ENCODE measurements around the gene ISLR.
A peak's percentile ranks its signal among the peaks of the same experiment; 100 is the strongest.

Gene ISLR

DNA sequence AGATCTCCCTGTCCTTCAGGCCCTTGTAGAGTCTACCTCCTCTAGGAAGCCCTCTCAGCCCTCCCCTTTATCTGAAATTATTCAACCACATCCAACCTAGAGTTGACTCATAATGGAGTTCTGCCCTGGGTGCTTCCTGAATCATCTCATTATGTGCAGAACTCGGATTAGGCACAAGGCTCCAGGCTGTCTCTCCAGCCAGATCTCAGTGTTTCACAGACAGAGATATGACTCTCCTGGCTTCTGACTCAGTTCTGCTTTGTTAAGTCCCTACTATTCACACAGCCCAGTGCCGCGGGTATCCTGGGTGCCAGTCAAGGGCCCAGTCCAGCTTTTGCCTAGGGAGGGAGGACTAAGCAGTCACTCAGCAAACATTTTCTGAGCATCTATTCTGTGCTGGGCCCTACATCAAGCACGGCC, 19.8 kb downstream of the ISLR start:
- Mint-ChIP-seq H3K4me1 (no peaks in the 10 kb centered on the region), H3K4me3 (no peak overlapping the region), H3K36me3 (no peaks in the 10 kb centered on the region), H3K27ac (no peak overlapping the region), H3K9me3 (no peaks in the 10 kb centered on the region)
- DNase-seq (ENCODE audit: low spot score in 2 of 2) (no peak), ATAC-seq (peak; percentile 11)

DNA sequence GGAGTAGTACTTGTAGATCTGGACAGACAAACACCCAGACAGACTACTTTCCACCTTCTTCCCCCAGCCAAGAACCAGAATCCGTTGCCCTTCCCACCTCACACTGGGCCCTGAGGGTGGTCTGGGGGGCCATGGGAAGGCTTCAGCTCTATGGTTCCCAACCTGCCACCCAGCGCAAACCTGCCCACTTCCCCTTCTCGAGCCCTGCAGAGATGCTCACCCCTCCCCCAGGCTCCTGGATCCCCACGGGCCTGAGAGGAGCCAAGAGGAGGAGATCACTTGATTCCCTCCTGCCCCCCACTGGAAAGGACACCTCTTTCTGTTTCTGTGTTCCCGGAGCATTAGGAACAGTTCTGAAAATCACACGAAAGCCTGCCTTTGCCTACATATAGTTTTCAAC, 20.4 kb downstream of the ISLR start:
- Mint-ChIP-seq H3K4me1 (no peaks in the 10 kb centered on the region), H3K27ac (no peak overlapping the region), H3K9me3 (no peaks in the 10 kb centered on the region), H3K4me3 (no peak overlapping the region), H3K36me3 (no peaks in the 10 kb centered on the region)
- ATAC-seq: no peak
- DNase-seq (ENCODE audit: low spot score in 2 of 2): no peak

DNA sequence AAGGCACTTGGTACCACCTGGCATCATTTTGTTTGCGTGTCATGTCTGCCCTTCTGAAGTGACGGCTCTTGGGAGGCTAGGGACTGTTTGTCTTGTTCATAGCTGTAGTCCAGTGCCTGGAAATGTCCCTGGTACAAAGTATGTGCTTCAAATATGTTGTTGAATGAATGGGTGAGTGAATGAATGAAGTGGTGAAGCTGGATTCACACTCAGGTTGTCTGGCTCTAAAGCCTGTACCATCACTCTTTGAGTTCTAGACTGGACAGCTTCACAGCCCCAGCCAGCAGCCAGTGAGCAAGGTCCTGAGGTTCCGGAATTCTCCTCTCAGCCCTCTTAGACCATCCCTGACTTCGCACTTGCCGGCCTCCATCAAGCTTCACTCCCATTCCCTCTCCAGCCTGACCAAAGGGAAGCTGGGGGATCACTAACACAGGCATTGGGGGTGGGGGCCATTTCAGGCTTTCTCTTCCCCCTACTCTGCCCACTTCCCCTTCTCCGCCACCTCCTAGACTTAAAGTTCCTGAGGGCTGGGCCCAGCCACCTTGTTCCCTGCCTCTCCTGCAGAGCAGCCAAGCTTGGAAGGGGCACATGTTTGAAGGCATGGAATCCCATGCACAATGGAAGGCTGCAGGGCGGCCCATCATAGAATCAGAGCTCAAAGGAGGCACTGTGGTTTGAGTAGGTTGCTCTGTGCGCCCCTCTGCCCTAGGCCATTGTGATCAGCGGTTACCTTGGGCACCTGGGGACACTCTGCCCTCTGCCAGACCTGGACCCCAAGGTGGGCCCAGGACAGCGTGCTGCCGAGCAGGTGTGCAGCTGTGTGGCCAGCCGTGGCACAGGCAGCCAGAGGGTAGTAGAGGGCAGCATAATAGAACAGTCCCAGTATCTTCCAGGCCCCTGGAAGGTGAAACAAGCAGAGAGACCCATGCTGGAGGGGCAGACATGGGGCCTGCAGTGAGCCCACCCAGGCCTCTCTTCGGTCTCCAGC, 21.4 kb downstream of the ISLR start:
- Mint-ChIP-seq H3K9me3 (no peaks in the 10 kb centered on the region), H3K4me3 (no peak overlapping the region), H3K27ac (no peak overlapping the region), H3K4me1 (no peaks in the 10 kb centered on the region), H3K36me3 (no peaks in the 10 kb centered on the region)
- no peak for DNase-seq (ENCODE audit: low spot score in 2 of 2)
- ATAC-seq: no peak

DNA sequence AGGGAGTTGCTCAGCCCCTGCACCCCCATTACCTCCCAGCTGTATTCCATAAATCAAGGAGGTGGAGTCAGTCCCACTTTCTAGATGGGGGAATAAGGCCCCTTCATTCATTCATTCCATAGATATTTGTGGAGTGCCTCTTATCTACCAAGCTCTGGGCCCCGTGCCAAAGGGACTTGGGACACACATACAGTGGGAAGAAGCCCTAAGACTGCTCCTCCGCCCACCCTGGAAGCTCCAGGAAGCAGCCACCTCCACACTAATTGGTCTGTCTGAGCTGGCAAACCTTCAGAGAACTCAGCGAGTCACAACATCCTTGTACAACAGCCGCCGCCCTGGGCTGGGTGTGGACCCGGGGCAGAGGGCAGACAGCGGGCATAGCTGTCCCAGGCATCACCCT, 22.7 kb downstream of the ISLR start:
- no peak overlapping the region for H3K27ac Mint-ChIP-seq
- no peak for DNase-seq (ENCODE audit: low spot score in 2 of 2)
- ATAC-seq: no peak
- no peaks in the 10 kb centered on the region for H3K4me1 Mint-ChIP-seq
- no peak overlapping the region for H3K4me3 Mint-ChIP-seq
- H3K36me3 Mint-ChIP-seq: no peaks in the 10 kb centered on the region
- no peaks in the 10 kb centered on the region for H3K9me3 Mint-ChIP-seq

DNA sequence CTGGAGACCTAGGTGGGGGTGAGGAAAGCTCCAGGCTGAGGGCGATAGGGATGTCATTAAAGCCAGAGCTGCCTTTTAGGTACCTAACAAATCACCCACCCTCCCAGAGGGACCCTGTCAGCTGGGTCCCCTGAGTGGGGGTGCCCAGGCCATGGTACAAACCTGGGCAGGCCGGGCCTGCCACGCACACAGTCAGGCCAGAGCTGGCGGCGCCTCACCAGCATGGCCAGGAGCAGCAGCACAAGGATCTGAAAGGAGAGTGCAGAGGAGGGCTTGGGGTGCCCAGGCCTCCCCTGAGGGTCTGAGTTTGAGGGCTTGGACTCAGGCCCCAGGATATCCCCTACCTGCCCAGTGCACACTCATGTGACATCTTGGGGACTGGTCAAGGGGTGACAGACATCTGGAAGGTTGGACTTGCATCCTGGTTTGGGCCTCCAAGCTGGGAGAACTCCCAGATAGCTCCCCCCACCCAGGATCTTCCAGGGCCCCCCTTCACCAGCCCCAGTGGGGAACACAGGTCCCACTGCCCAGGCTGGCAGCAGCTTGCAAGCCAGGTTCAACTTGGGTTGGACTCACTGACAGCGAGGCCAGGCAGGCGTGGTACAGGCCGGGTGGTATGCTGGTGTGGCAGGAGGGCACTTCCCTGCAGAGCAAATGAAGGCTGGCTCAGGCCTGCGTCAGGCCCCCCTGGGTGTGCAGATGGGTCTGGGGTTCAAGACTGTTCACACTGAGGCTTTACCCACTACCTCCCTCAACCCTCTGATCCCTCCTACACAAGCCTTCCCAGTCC, 23.9 kb downstream of the ISLR start:
- Mint-ChIP-seq H3K36me3 (no peaks in the 10 kb centered on the region), H3K27ac (no peak overlapping the region)
- no peak for DNase-seq (ENCODE audit: low spot score in 2 of 2)

DNA sequence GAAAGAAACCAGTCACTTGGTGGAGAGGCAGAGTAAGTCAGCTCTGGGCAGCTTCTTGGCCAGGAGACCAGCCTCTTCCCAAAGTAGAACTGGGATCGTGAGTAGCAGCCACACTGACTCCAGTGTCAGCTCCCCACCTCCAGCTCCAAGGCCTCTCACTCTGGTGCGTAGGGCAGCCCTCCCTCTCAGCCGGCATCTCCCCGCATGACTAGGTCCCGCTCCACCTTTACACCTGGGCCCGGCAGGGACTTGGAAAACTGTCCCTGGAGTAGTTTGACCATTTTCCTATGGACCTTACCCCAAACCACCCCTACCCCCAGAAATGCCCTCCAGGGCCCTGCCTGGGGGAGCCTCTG, 25.8 kb downstream of the ISLR start:
- Mint-ChIP-seq H3K27ac (no peak overlapping the region), H3K36me3 (no peaks in the 10 kb centered on the region), H3K4me3 (no peak overlapping the region), H3K4me1 (no peaks in the 10 kb centered on the region), H3K9me3 (no peaks in the 10 kb centered on the region)
- DNase-seq (ENCODE audit: low spot score in 2 of 2) (no peak), ATAC-seq (no peak)

More for the DNA sequence above, 23.9 kb downstream of the ISLR start:
- Mint-ChIP-seq H3K9me3 (no peaks in the 10 kb centered on the region), H3K4me3 (no peak overlapping the region), H3K4me1 (no peaks in the 10 kb centered on the region)
- ATAC-seq: no peak

DNA sequence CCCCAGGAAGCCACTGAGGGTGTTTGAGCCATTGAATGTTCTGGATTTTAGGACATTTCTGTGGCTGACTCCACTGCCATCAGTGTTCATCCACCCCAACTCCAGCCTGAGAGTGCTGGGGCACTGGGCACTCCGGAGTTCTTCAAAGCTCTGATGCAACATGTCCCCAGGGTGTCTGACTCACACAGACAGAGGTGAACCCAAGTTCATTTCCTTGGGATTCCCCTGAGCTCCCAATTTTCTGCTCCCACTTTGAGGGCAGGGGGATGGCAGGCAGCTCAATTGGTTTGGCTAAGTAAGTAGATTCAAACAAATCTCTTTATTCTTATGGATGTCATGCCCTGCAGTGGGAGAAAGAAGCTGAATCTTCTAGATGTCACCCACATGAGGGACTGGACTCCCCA, 26.9 kb downstream of the ISLR start:
- Mint-ChIP-seq H3K4me3 (no peak overlapping the region), H3K36me3 (no peaks in the 10 kb centered on the region), H3K9me3 (no peaks in the 10 kb centered on the region), H3K27ac (no peak overlapping the region), H3K4me1 (peaks cover 6% of the 10 kb centered on the region)
- no peak for DNase-seq (ENCODE audit: low spot score in 2 of 2)
- ATAC-seq: no peak

DNA sequence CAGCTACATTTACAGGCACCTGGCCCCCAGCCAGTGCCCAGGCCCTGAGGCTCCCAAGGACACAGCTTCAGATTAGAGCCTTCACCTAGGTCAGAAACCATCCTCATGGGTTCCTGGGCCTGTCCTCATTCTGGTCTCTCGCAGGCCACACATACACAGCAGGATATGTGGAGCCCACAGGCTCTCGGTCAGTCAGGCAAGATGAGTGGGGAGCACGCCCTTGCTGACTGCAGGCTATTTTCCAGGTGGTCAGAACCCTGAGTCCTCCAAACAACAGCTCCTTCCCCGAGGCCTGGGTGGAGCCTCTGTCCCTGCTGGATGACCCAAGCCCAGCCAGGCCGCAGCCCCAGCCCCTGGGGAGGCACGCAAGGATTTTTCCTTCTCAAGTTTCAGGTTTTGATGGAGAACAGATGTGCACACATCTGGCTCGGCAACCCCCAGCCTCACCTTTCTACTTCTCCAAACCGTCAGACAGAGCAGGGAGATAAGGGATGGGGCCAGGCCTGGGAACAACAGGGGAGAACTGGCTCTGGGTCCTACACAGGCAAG, 27.4 kb downstream of the ISLR start:
- Mint-ChIP-seq H3K36me3 (no peaks in the 10 kb centered on the region), H3K9me3 (no peaks in the 10 kb centered on the region), H3K27ac (no peak overlapping the region), H3K4me3 (no peak overlapping the region), H3K4me1 (peaks cover 6% of the 10 kb centered on the region)
- no peak for DNase-seq (ENCODE audit: low spot score in 2 of 2)
- no peak for ATAC-seq

DNA sequence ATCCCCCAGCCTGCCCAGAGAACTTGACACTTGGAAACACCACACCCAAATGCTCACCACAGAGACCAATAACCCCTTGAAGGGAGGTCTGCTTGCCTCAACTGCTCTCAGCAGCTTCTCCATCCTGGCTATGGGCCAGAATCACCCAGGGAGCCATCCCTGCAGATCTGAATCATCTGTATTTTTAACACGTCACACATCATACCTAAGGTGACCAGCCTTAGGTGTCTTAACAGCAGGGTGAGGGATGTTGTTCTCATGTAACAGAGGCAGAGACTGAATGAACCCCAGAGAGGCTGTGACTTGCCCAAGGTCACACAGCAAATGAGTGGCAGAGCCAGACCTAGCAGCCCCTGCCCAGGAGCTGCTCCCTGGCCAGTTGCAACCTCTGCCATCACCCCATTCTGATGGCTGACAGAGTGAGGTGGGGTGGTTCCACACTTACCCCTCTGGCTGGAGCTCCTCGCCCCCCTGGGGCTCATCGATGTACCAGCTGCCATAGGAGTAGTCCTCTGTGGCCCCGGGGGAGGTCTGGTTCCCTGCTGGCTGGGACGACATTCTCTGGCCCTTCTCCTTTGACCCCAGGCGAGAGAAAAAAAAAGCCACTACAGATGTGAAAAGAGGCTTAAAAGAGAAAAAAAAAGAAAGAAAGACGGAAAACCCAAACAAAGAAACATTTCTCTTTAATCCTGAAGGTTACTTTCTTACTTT, 28.4 kb downstream of the ISLR start:
- DNase-seq (ENCODE audit: low spot score in 2 of 2) (no peak), ATAC-seq (no peak)
- Mint-ChIP-seq H3K27ac (no peak overlapping the region), H3K4me1 (peaks cover 6% of the 10 kb centered on the region), H3K4me3 (no peak overlapping the region), H3K9me3 (no peaks in the 10 kb centered on the region), H3K36me3 (no peaks in the 10 kb centered on the region)

DNA sequence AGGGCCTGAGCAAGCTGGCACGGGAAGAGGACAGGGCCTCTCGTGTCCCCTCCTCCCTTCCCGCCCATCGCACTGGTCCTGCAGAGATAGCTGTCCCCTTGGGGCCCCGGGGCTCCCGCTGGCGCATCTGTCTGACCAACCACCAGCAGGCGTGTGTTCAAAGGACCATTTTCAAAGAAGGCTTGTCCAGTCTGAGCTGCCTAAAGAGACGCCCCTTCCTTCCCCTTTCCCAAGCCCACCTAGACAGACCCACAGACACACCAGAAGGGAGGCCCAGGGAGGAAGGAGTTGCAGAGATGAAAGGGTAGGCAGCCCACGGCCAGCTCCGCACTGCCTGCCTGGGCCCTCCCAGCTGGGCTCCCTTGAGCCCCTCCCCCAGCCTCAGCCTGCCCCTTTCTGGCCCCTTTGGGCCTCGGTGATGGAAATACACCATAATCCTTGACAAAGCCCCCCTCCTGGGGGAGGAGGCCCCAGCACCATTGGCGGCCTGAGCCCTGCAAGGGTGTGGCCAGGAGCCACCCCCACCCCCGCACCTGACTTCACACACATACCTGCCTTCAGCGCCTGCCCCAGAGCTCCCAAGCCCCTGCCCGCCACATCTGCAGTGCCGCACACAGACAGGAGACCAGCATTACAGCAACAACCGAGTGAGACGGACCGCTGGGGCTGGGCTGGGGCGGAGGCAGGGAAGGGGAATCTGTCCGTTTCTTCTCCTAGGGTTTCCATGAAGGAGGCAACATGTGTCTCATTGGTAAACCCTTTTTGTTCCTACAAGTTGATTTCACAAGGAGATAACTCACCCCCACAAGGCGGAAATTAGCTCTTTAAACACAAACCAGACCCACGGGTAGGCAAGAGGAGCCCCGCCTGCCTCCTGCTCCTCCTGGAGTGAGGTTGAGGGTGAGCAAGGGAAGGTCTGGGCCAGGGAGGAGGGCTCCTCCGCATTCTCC, 29.2 kb downstream of the ISLR start, which contains the start of gene STRA6:
Gene STRA6, minus strand, starts transcription at position 336 of the 950 bp plus-strand sequence. CDS start 520 bp downstream, outside the sequence.
- H3K4me1 Mint-ChIP-seq: peaks cover 6% of the 10 kb centered on the region
- no peaks in the 10 kb centered on the region for H3K36me3 Mint-ChIP-seq
- ATAC-seq (no peak), DNase-seq (ENCODE audit: low spot score in 2 of 2) (no peak)
- H3K9me3 Mint-ChIP-seq: no peaks in the 10 kb centered on the region
- peak within 1 kb of the TSS; percentile 29 for H3K27ac Mint-ChIP-seq
- H3K4me3 Mint-ChIP-seq: no peak within 1 kb of the TSS

DNA sequence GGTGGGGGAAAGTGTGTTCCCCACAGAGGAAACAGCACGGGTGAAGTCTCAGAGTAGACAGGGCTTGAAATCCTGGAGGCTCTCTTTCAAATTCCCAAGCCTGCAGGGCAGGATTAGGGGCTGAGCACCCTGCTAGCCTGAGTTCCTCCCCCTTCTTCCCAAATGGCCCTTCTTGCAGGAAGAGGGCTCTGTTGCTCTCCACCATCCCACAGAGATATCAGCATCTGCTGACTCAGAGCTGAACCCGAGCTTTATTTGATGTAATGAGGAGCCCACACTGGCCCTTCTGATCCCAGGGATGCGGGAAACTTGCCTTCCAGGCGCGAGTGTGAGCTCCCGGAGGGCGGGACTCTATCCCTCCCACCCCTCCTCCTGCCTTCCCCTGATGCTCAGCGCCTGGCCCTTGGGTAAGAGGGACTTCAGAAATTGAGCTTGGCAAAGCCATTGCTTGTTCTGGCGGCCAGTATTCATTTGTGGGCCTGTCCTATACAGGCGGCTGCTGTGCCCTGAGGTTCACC, 30.5 kb downstream of the ISLR start:
- no peak overlapping the region for H3K27ac Mint-ChIP-seq
- no peak for ATAC-seq
- no peaks in the 10 kb centered on the region for H3K36me3 Mint-ChIP-seq
- no peak for DNase-seq (ENCODE audit: low spot score in 2 of 2)
- no peaks in the 10 kb centered on the region for H3K9me3 Mint-ChIP-seq
- no peak overlapping the region for H3K4me3 Mint-ChIP-seq
- H3K4me1 Mint-ChIP-seq: peaks cover 6% of the 10 kb centered on the region

DNA sequence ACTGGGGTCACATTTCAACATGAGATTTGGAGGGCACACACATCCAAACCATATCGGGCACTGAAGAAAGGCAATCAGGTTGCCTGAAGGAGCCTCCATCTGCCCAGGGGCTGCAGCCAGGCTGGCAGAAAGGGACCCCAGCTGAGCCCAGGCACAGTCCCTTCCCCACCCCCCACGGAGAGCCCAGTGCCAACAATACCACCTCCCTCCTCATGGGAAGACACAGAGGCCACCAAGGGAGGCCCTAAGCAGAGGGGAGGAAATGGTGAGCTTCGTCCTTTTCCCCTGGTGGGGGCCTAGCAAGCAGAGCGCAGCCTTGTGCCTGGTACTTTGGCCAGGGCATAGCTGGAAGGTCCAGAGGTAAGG, 32.1 kb downstream of the ISLR start:
- ATAC-seq (no peak), DNase-seq (ENCODE audit: low spot score in 2 of 2) (no peak)
- H3K36me3 Mint-ChIP-seq: no peaks in the 10 kb centered on the region
- H3K4me1 Mint-ChIP-seq: peaks cover 6% of the 10 kb centered on the region
- H3K4me3 Mint-ChIP-seq: no peak overlapping the region
- no peak overlapping the region for H3K27ac Mint-ChIP-seq
- no peaks in the 10 kb centered on the region for H3K9me3 Mint-ChIP-seq

DNA sequence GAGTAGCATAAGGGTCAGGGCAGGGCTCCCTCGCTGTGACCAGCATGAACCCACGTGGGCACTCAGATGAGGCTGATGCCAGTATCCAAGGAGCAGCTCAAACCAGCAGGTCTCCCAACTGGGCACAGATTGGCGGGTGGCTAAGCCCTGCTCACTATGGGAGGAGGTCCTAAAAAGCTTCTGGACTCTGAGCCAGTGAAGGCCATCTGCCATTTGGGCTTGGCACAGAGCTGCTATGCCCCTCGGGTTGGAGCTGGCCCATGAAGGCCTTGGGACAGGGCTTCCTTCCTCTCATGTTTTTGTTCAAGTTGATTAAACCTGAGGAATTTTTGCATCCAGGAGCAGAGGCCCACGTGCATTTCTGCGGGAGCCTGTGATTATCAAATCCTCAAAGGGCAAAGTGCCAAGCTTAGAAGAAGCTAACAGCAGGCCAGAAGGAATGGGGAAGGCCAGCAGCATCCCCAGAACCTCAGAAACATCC, 33.3 kb downstream of the ISLR start:
- Mint-ChIP-seq H3K4me1 (peaks cover 6% of the 10 kb centered on the region), H3K4me3 (no peak overlapping the region), H3K9me3 (no peaks in the 10 kb centered on the region), H3K27ac (no peak overlapping the region), H3K36me3 (no peaks in the 10 kb centered on the region)
- DNase-seq (ENCODE audit: low spot score in 2 of 2) (no peak), ATAC-seq (peak; percentile 9)
